Measurements from ENCODE around the gene ALK. TPM values are rescaled to one million over a fixed set of nuclear protein-coding genes. Genes with fewer than 3 reads are reported as not detected.

Gene ALK
- total and polyA plus RNA-seq, 2 experiments from 2014 or later = 0.35 TPM; not detected in 1

DNA sequence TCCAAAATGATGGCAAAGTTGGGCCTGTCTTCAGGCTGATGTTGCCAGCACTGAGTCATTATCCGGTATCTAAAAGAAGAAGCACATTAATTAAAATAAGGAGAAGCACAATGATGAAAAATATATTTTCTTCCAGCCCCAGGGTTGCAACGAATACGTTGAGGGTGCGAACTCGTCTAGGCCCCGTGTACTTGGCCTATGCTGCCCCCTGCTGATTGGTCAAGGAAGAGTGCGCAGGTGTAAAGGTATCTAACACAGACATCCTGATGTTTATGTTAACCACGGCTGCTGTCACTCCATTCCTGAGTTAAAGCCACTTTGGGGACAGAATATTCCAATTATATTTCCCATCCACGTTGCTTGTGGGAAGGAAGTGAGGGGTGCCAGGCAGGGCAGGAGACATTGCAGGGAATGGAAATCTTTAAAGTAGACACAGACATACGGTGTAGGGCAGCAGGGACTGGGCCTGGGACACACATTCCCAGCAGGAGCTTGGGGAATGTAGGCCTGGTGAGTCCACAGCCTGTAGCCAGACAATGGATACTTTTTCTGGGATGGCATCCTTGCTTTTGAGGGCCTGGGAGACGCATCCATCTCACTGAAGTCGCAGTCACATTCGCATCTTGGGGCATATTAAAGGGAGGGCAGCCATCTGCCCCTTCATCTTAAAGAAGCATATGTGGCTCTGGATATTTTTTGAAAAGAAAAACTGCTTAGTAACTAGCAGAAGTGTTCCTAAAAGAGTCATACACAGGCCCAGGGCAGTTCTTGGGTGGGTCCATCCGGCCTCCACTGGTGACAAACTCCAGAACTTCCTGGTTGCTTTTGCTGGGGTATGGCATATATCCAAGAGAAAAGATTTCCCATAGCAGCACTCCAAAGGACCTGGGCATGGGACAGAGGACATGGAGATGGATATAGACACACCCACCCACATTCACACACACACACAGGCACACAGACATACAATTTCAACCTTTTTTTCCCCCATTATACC lies 724.3 kb downstream of the ALK start (continued):
- TF ChIP-seq, protein P1, sequence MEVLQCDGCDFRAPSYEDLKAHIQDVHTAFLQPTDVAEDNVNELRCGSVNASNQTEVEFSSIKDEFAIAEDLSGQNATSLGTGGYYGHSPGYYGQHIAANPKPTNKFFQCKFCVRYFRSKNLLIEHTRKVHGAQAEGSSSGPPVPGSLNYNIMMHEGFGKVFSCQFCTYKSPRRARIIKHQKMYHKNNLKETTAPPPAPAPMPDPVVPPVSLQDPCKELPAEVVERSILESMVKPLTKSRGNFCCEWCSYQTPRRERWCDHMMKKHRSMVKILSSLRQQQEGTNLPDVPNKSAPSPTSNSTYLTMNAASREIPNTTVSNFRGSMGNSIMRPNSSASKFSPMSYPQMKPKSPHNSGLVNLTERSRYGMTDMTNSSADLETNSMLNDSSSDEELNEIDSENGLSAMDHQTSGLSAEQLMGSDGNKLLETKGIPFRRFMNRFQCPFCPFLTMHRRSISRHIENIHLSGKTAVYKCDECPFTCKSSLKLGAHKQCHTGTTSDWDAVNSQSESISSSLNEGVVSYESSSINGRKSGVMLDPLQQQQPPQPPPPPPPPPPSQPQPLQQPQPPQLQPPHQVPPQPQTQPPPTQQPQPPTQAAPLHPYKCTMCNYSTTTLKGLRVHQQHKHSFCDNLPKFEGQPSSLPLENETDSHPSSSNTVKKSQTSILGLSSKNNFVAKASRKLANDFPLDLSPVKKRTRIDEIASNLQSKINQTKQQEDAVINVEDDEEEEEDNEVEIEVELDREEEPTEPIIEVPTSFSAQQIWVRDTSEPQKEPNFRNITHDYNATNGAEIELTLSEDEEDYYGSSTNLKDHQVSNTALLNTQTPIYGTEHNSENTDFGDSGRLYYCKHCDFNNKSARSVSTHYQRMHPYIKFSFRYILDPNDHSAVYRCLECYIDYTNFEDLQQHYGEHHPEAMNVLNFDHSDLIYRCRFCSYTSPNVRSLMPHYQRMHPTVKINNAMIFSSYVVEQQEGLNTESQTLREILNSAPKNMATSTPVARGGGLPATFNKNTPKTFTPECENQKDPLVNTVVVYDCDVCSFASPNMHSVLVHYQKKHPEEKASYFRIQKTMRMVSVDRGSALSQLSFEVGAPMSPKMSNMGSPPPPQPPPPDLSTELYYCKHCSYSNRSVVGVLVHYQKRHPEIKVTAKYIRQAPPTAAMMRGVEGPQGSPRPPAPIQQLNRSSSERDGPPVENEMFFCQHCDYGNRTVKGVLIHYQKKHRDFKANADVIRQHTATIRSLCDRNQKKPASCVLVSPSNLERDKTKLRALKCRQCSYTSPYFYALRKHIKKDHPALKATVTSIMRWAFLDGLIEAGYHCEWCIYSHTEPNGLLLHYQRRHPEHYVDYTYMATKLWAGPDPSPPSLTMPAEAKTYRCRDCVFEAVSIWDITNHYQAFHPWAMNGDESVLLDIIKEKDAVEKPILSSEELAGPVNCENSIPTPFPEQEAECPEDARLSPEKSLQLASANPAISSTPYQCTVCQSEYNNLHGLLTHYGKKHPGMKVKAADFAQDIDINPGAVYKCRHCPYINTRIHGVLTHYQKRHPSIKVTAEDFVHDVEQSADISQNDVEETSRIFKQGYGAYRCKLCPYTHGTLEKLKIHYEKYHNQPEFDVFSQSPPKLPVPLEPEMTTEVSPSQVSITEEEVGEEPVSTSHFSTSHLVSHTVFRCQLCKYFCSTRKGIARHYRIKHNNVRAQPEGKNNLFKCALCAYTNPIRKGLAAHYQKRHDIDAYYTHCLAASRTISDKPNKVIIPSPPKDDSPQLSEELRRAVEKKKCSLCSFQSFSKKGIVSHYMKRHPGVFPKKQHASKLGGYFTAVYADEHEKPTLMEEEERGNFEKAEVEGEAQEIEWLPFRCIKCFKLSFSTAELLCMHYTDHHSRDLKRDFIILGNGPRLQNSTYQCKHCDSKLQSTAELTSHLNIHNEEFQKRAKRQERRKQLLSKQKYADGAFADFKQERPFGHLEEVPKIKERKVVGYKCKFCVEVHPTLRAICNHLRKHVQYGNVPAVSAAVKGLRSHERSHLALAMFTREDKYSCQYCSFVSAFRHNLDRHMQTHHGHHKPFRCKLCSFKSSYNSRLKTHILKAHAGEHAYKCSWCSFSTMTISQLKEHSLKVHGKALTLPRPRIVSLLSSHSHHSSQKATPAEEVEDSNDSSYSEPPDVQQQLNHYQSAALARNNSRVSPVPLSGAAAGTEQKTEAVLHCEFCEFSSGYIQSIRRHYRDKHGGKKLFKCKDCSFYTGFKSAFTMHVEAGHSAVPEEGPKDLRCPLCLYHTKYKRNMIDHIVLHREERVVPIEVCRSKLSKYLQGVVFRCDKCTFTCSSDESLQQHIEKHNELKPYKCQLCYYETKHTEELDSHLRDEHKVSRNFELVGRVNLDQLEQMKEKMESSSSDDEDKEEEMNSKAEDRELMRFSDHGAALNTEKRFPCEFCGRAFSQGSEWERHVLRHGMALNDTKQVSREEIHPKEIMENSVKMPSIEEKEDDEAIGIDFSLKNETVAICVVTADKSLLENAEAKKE (CRISPR knock-in tag; IDR thresholded peaks at IDR 0.05) = no peak
- TF ChIP-seq NANOG (IDR thresholded peaks at IDR 0.05; ENCODE audit: borderline replicate concordance) = no peak
- TF ChIP-seq POLR2AphosphoS5 (IDR thresholded peaks at IDR 0.05; ENCODE audit: low read depth) = no peak

DNA sequence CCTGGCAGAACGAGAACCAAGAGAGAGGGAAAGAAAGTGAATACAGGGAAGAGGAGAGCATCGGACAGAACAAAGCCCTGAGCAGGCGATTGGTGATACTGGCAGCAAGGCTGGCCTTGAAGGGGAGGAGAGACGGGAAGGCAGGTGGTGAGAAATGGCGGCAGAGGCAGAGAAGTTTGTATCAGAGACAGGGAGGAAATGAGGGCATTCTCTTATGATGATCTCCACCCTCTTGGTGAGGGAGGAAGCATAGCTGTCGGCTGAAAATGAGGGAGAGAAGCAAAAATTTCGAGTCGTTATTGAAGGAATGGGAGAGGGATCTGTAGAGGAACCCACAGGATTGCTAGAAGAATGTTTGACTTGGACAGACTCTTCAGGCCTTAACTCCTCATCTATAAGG lies 725.6 kb downstream of the ALK start:
- Histone ChIP-seq H2AFZ (no peak overlapping the region), H3F3A (replicated peaks; ENCODE audit: low read depth) (no peaks in the 10 kb centered on the region), H3K79me2 (replicated peaks; ENCODE audit: insufficient read depth) (no peaks in the 10 kb centered on the region), H3K9me2 (ENCODE audit: insufficient read depth) (no peaks in the 10 kb centered on the region), H3K27me3 (ENCODE audit: insufficient read depth) (no peaks in the 10 kb centered on the region), H3K27ac (ENCODE audit: low read depth) (no peak overlapping the region), H3K4me1 (ENCODE audit: insufficient read depth) (no peaks in the 10 kb centered on the region), H3K36me3 (ENCODE audit: insufficient read depth) (no peaks in the 10 kb centered on the region), H3K4me3 (no peak overlapping the region), H3K4me2 (no peak overlapping the region), H4K20me1 (replicated peaks; ENCODE audit: insufficient read depth) (no peaks in the 10 kb centered on the region)
- H3K9me3 Mint-ChIP-seq = no peaks in the 10 kb centered on the region
- H3K4me3 Mint-ChIP-seq = no peak overlapping the region
- DNase-seq (ENCODE audit: low spot score) (no peak), ATAC-seq (no peak)
- no peaks in the 10 kb centered on the region for H3K36me3 Mint-ChIP-seq (ENCODE audit: low read depth)
- H3K4me1 Mint-ChIP-seq = no peaks in the 10 kb centered on the region
- H3K27me3 Mint-ChIP-seq (ENCODE audit: insufficient read depth, low read depth, poor library complexity) = peaks cover 4% of the 10 kb centered on the region
- no peak overlapping the region for H3K27ac Mint-ChIP-seq
- TF ChIP-seq STAT1 (IDR thresholded peaks at IDR 0.05; ENCODE audit: unreplicated experiment) = no peak
- TF ChIP-seq EZH2 (IDR thresholded peaks at IDR 0.05; ENCODE audit: low read depth, unreplicated experiment) = no peak
- no peak for TF ChIP-seq NANOG (IDR thresholded peaks at IDR 0.05; ENCODE audit: borderline replicate concordance)
- TF ChIP-seq EZH2phosphoT487 (IDR thresholded peaks at IDR 0.05; ENCODE audit: unreplicated experiment) = no peak
- TF ChIP-seq, protein P2, sequence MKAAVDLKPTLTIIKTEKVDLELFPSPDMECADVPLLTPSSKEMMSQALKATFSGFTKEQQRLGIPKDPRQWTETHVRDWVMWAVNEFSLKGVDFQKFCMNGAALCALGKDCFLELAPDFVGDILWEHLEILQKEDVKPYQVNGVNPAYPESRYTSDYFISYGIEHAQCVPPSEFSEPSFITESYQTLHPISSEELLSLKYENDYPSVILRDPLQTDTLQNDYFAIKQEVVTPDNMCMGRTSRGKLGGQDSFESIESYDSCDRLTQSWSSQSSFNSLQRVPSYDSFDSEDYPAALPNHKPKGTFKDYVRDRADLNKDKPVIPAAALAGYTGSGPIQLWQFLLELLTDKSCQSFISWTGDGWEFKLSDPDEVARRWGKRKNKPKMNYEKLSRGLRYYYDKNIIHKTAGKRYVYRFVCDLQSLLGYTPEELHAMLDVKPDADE (IDR thresholded peaks at IDR 0.05) = no peak
- no peak for TF ChIP-seq POLR2AphosphoS5 (IDR thresholded peaks at IDR 0.05; ENCODE audit: low read depth)
